Left renal pelvis (tissue), 4 donors: ENCODE results near the gene ARHGEF12. TPM values are rescaled to one million over a fixed set of nuclear protein-coding genes. Genes with fewer than 3 reads are reported as not detected.

ENCODE experiments used
- DNase-seq, 4 donors: peaks; one replicate each; pipeline ENCODE4 v3.0.0-alpha.2; 2013; ENCODE audit warnings: low read depth in 4 of 4, low spot score in 3 of 4
- polyA plus RNA-seq, 4 donors: library from polyadenylated mRNA; unstranded; fragments of 120-200 nt; gene quantifications; one replicate each; pipeline ENCODE4 v1.2.1, GENCODE V29; 2013; ENCODE audit not compliant: insufficient read length in 4 of 4

ARHGEF12 gene
- polyA plus RNA-seq, 4 donors, result 53.9 to 133 (median 124) TPM

- no peak for DNase-seq
Observed at GRCh38 chr11:120409655-120410054, 73.4 kb downstream of the ARHGEF12 start.

DNA sequence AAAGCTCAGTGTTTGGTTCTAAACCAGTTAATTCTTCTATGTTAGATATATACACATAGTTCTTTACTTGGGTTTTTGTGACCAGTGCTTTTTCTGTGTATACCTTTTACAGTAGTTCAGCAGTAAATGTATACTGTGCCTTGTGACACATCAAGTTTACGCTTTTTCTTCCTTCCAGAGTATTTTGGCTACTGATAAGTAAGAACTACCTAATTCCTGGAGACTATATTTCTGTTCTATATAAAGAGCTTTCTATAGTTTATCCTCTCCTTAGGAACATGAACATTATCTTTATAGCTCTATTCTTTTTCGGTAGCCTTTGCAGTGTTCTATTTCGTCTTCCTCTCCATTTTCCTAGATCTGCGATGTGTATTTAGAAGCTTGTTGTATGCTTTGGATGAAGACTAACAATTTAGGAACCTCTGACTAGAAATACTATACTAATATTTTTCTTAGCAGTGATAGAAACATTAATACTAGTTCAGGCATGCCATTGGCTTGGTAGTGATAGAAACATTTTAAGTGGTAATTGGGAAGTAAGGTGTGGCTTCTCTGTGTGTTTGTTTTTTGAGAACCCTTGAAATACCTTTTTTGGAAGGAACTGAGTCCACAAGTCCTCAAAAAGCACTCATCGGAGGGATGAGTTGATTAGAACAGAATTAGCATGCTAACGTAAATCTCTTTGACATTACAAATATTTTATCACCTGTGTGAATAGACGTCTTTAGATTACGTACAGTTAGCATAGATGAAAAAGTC lies 74.6 kb downstream of the ARHGEF12 start:
- DNase-seq, result no peak

GRCh38 chr11:120413480-120413879 lies 77.3 kb downstream of the ARHGEF12 start:
- no peak for DNase-seq

DNA sequence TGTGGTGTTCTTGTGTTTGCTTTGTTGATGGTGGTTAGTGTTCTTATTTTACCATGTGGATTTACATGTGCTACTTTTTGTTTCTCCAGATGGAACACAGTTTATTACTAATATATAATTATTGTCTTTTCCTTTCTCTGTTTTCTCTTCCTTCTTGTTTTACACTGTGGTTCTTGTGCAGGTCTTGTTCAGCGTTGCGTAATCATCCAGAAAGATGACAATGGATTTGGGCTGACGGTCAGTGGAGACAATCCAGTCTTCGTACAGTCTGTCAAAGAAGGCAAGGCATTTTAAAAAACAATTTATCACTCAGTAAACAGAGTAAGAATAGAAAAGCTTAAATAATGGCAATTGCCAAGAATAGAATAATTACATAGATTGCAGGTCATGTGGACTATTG lies 84.4 kb downstream of the ARHGEF12 start:
- DNase-seq, result no peak

- DNase-seq, result no peak
Observed at GRCh38 chr11:120424185-120424969, 88.2 kb downstream of the ARHGEF12 start.

DNA sequence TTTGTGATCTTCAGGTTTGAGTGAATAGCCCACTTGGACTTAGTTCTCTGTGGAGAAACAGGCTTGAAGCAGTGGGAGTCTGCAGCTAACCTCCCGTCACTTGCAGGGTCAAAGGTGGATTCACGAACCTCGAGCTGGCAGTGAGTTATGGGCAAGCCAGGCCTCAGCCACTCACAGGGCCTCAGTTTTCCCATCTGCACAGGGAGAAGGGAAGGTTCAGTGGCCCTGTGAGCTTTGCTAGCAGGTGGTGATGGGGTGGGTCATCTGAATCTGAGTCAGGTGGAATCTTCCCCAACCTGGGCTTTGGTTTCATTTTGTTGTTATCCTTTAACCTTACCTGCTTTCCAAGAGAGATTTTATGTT lies 88.7 kb downstream of the ARHGEF12 start:
- no peak for DNase-seq

GRCh38 chr11:120425527-120425926 lies 89.3 kb downstream of the ARHGEF12 start:
- no peak for DNase-seq

DNA sequence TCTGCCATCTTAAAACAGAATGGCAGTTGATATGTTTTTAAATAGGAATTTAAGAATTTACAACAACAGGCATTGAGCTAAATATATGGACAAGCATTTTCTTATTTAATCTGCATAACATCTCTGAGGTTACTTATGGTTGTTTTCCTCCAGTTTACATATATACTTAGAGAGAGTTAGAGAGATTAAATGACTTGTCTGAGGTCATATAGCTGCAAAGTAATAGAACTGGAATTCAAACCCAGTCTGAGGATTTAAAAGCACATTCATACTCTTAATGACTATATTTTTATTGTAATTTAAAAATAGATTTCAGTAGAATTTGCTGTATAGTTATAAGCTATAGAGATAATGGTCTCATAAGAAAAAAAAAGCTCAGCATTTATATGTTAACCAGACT lies 93.9 kb downstream of the ARHGEF12 start:
- no peak for DNase-seq

DNA sequence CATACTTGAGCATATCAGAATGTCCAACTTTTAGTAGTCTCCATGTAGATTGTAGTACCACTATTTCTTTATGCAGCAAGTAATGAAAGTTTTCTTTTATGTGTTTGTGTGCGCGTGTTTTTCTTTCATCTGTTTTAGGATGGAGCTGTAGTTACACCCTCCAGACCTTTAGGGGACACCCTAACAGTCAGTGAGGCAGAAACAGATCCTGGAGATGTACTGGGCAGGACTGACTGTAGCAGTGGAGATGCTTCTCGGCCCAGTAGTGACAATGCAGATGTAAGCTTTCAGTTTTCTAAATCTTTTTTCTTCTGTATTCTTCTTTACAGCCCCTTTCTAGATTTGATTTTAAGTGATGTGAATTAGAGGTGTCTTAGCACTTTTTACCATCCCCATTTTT lies 95.4 kb downstream of the ARHGEF12 start:
- no peak for DNase-seq

DNA sequence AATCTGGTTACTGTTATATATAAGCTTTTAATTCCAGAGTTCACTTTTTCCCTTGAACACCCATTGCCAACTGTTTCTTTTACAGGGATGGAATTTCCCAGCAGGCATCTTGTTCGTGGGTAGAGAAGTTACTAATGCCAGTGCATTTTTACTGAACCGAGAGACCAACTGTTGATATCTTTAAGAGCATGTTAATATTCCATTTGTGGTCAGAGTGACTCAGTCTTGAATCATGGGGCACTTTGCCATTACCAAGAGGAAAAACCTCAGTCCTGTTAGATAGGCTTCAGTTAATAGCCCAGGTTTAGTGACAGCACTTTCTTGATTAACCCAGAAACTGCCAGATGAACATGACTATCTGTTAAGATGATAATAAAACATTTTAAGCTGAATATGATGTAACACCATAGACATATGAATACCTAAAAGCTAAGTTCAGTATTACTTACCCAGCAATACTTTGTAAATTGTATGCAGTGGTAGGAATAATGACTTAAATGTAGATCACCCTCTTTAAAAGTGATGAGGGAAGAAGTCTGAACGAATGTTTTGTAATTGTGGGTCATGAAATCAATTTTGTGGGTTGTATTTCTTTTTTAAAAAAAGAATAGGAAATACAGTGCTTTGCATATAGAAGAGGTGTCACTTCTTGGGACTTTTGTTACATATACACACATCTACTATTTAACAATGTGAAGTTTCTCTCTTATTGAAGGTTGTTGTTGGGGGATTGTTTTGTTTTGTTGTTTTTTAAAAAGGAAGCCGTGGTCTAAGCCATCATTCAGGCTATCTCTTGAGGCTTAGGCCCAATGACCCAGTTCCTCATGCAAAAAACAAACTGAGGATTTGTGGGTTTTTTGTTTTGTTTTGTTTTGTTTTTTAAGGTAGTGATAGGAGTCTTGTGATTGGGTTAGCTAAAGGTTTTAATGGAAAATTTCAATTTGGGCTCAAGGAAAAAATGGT lies 96.1 kb downstream of the ARHGEF12 start:
- DNase-seq, result no peak

DNA sequence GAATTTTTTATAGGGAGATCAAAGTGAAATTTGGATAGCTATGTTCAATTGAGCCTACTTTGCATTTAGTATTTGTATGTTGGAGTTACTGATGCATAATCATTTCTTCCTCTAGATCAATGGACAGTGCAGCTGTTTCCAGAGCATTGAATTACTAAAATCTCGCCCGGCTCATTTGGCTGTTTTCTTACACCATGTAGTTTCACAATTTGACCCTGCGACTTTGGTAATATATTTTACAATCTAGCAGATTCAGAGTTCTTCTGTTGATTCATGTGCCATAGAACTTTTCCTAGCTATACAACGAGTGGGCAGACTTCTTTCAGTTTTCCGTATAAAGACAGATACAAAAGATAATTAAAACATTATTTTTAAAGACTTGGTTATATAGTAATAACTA lies 105.4 kb downstream of the ARHGEF12 start:
- DNase-seq, result no peak

DNA sequence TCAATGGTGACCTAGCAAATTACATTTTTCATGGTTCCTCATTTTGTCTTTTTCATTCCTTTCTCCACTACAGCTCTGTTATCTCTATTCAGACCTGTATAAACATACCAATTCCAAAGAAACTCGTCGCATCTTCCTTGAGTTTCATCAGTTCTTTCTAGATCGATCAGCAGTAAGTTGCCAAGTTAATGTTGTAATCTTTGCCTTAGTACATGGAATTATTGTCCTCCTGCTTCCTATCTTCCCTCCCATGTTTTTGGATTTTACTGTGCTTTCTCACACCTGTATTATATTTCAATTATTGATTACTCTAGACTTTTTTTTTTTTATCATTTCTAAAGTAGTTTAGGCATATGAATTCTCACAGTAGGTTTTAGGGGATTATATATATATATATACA lies 105.8 kb downstream of the ARHGEF12 start:
- no peak for DNase-seq

DNA sequence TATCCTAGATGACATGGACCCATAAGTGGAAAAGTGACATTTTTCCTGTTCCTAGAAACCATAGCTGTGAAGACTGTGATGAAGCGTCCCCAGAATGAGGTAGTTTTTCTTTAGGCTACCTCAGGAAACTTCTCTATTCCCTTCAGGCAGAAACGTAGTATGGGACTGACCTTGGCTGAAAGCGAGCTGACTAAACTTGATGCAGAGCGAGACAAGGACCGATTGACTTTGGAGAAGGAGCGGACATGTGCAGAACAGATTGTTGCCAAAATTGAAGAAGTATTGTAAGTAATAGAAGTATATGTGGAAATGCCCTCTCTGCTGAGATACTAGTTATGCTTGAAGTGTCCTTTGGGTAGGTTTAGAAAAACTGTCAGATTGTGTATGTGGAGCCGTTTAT lies 110.6 kb downstream of the ARHGEF12 start:
- no peak for DNase-seq

DNA sequence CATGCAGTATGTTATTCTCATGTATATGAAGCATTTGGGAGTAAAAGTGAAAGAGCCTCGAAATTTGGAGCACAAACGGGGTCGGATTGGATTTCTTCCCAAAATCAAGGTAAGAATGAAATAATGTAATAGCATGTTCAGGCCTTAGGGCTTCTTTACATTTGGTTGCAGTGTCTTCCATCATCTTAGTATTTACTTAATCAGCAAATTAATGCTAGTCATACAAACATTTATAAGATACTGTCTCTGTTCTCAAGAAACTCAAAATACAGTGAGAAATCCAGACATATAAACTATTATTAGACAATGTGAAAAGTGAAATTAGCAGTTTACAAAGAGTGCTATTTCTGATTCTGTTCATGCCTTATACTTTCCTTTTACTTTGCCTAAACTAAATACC lies 112.0 kb downstream of the ARHGEF12 start:
- DNase-seq, result no peak

GRCh38 chr11:120455487-120455886 lies 119.3 kb downstream of the ARHGEF12 start:
- DNase-seq, result no peak

DNA sequence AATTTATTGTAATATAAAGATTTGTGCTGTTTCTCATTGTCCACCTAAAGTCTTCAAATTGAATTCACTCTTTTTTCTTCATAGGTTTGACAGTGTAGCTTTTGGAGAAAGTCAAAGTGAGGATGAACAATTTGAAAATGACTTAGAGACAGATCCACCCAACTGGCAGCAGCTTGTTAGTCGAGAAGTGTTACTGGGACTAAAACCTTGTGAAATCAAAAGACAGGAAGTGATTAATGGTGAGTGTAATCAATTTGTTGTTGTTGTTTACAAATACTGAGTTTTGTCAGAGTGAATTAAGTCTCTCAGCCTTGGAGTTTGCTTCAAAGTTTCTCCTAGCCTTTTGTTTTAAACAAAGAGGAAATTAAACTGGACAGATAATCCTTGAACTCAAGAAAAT lies 121.8 kb downstream of the ARHGEF12 start:
- no peak for DNase-seq

DNA sequence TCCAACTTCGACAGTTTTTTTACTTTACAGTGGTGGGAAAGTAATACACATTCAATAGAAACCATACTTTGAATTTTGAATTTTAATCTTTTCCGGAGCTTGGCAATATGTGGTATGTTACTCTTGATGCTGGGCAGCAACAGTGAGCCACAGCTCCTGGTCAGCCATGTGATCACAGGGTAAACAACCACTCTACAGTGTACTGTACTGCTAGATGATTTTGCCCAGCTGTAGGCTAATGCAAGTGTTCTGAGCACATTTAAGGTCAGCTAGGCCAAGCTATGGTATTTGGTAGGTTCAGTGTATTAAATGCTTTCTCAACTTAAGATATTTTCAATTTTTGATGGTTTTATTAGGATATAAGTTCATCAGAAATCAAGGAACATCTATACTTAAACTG lies 126.6 kb downstream of the ARHGEF12 start:
- DNase-seq, result no peak

GRCh38 chr11:120465921-120466534 lies 129.8 kb downstream of the ARHGEF12 start:
- DNase-seq, result no peak

DNA sequence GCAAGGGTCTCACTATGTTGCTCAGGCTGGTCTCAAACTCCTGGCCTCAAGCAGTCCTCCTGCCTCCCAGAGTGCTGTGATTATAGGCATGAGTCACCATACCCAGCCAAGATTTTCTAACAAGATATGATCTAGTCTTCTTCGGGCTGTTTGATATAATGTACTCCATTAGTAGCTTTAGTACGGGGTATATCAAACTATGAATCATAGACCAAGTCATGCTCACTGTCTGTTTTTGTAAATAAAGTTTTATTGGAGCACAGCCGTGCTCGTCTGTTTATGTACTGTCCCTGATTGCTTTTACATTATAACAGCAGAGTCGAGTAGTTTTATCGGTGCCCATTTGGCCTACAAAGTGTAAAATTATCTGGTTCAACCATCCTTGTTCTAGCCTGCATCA lies 131.4 kb downstream of the ARHGEF12 start:
- no peak for DNase-seq

DNA sequence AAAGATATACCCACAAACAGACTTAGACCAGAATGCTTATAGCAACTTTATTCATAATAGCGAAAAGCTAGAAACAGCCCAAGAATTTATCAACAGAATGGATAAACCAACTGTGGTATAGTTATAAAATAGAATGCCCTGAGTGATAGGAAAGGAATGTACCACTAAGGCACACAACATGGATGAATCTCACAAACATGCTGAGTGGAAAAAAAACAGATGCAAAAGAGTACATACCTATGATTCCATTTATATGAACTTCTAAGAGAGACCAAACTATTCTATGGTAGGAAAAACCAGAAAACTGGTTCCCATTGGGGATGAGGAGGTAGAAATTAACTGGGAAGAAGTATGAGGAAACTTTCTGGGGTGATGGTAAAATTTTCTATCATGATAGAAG lies 134.9 kb downstream of the ARHGEF12 start:
- DNase-seq, result no peak

DNA sequence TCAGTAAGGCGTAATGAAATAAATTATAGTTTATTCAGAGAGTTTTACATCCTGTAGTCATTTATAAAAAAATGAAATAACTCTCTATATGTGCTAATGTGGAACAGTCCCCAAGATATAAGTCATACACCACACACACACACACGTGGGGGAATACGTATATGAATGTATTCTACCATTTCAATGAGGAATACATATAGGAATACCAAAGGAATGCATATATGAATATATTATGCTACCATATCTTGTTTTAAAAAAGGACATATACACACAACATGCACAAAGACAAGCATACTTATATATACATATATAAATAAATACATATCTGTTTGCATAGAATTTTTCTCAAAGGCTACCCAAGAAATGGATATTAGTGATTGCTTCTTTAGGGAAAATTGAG lies 135.8 kb downstream of the ARHGEF12 start:
- no peak for DNase-seq
